ENCODE results near the gene UBE3A. TPM values are rescaled to one million over a fixed set of nuclear protein-coding genes. Genes with fewer than 3 reads are reported as not detected.
"Not testable (repeated sequence)": the region's sequence is repeated elsewhere in the genome, so short reads cannot be mapped to it uniquely, and the experiment has no call there.

UBE3A gene
- polyA plus RNA-seq (ENCODE audit: insufficient read length) = 120 TPM
- long read RNA-seq, donor 1, full-length matches to known transcripts = 12 of 12 reads
- long read RNA-seq, donor 1, partial matches to known transcripts = 0 of 12 reads
- long read RNA-seq, donor 1, other reads (novel, unspliced or antisense) = 0 of 12 reads
- long read RNA-seq, donor 2, full-length matches to known transcripts = 8 of 37 reads
- long read RNA-seq, donor 2, partial matches to known transcripts = 29 of 37 reads
- long read RNA-seq, donor 2, other reads (novel, unspliced or antisense) = 0 of 37 reads
- long read RNA-seq, donor 3, full-length matches to known transcripts = 8 of 8 reads
- long read RNA-seq, donor 3, partial matches to known transcripts = 0 of 8 reads
- long read RNA-seq, donor 3, other reads (novel, unspliced or antisense) = 0 of 8 reads
- long read RNA-seq, donor 4 = 0 reads
- long read RNA-seq, donor 5, full-length matches to known transcripts = 5 of 5 reads
- long read RNA-seq, donor 5, partial matches to known transcripts = 0 of 5 reads
- long read RNA-seq, donor 5, other reads (novel, unspliced or antisense) = 0 of 5 reads
- long read RNA-seq, donor 6, full-length matches to known transcripts = 9 of 9 reads
- long read RNA-seq, donor 6, partial matches to known transcripts = 0 of 9 reads
- long read RNA-seq, donor 6, other reads (novel, unspliced or antisense) = 0 of 9 reads
- long read RNA-seq, donor 7, full-length matches to known transcripts = 6 of 6 reads
- long read RNA-seq, donor 7, partial matches to known transcripts = 0 of 6 reads
- long read RNA-seq, donor 7, other reads (novel, unspliced or antisense) = 0 of 6 reads
- long read RNA-seq, donor 8, full-length matches to known transcripts = 7 of 7 reads
- long read RNA-seq, donor 8, partial matches to known transcripts = 0 of 7 reads
- long read RNA-seq, donor 8, other reads (novel, unspliced or antisense) = 0 of 7 reads

- peak; percentile 94 for DNase-seq
These were observed at the start of gene UBE3A for GRCh38 chr15:25438601-25439368. UBE3A (minus strand) TSS chr15:25439024; CDS start chr15:25409107, 29,917 bp downstream.

- no peak for DNase-seq
These were observed 48.5 kb upstream of the UBE3A start for GRCh38 chr15:25487226-25487884.

GRCh38 chr15:25486051-25486450, 47.2 kb upstream of the UBE3A start:
- no peak for DNase-seq

GRCh38 chr15:25481208-25481859, 42.5 kb upstream of the UBE3A start:
- peak; percentile 31 for DNase-seq

GRCh38 chr15:25478313-25478712, 39.5 kb upstream of the UBE3A start:
- DNase-seq = no peak

- DNase-seq = no peak
These were observed 39.0 kb upstream of the UBE3A start for GRCh38 chr15:25477816-25478215.

- no peak for DNase-seq
These were observed 35.4 kb upstream of the UBE3A start for GRCh38 chr15:25474251-25474650.

- no peak for DNase-seq
These were observed 31.4 kb upstream of the UBE3A start for GRCh38 chr15:25470230-25470629.

GRCh38 chr15:25469377-25469776, 30.6 kb upstream of the UBE3A start:
- DNase-seq = no peak

- no peak for DNase-seq
These were observed 29.8 kb upstream of the UBE3A start for GRCh38 chr15:25468611-25469010.

- no peak for DNase-seq
These were observed 27.0 kb upstream of the UBE3A start for GRCh38 chr15:25465835-25466234.

- no peak for DNase-seq
These were observed 26.0 kb upstream of the UBE3A start for GRCh38 chr15:25464784-25465183.

GRCh38 chr15:25464383-25464782, 25.6 kb upstream of the UBE3A start:
- DNase-seq = no peak

GRCh38 chr15:25456196-25456595, 17.4 kb upstream of the UBE3A start:
- DNase-seq = no peak

GRCh38 chr15:25455226-25455625, 16.4 kb upstream of the UBE3A start:
- no peak for DNase-seq

- no peak for DNase-seq
These were observed 15.9 kb upstream of the UBE3A start for GRCh38 chr15:25454771-25455170.

GRCh38 chr15:25453246-25453645, 14.4 kb upstream of the UBE3A start:
- not testable (repeated sequence) for DNase-seq

- no peak for DNase-seq
These were observed 12.7 kb upstream of the UBE3A start for GRCh38 chr15:25451501-25451900.

- no peak for DNase-seq
These were observed 11.3 kb upstream of the UBE3A start for GRCh38 chr15:25450163-25450562.

GRCh38 chr15:25446076-25446475, 7.3 kb upstream of the UBE3A start:
- no peak for DNase-seq

GRCh38 chr15:25445412-25445811, 6.6 kb upstream of the UBE3A start:
- no peak for DNase-seq

Measured in left kidney (tissue), 8 donors.